HCT116 (cell line): Measurements from ENCODE around the gene WDR37. TPM values are rescaled to one million over a fixed set of nuclear protein-coding genes. Genes with fewer than 3 reads are reported as not detected.

ENCODE experiments used
- ATAC-seq: fragments of 200-7000 bp; cut with Tn5 transposase; 2 replicates; pipeline ENCODE4 v1.9.1; 2020; ENCODE audit warnings: mild to moderate bottlenecking, moderate library complexity
- BruUV-seq: library from RNA; stranded (reverse); fragments of 400-500 nt; replicated peaks from 2 replicates; lab custom pipeline; 2021; lab: Mats Ljungman, UMichigan
- CTCF ChIA-PET: fragments of 300-600 bp; sonication (Branson Sonifier 250); formaldehyde crosslinking; loops from one replicate; lab custom pipeline; 2021; ENCODE audit warnings: antibody characterized with exemption; lab: Charles Lee
- POLR2A ChIA-PET: fragments of 300-600, 350-600 bp; sonication (Branson Sonifier 250); formaldehyde crosslinking; loops from one replicate; lab custom pipeline; 2021; ENCODE audit warnings: antibody characterized with exemption; lab: Charles Lee
- RAD21 ChIA-PET, 2 experiments: fragments of 300-600 bp; sonication (Branson Sonifier 250); formaldehyde crosslinking; loops; one replicate each; lab custom pipeline; 2023; ENCODE audit warnings: low total read pairs in 2 of 2; ENCODE audit not compliant: uncharacterized antibody in 2 of 2, unreplicated experiment in 2 of 2, low non-redundant PET in 1 of 2; lab: Charles Lee
- DNase-seq: peaks from one replicate; pipeline ENCODE4 v3.0.0-alpha.2; 2010; ENCODE audit warnings: low read depth, low spot score
- H2AFZ ChIP-seq: fragments of 200-600 bp; shearing (Covaris generic), sonication (generic); 2 replicates; pipeline ENCODE4 v1.6.1; 2017; ENCODE audit warnings: low read depth, mixed run types, mixed read lengths, antibody characterized with exemption, low read length; ENCODE audit not compliant: poor library complexity, severe bottlenecking
- H3K27ac ChIP-seq: 2 replicates; pipeline ENCODE4 v1.5.1; 2012; ENCODE audit warnings: low read depth, low read length
- H3K27me3 ChIP-seq: fragments of 200-600 bp; sonication (generic); 2 replicates; pipeline ENCODE4 v1.6.1; 2016; ENCODE audit warnings: mixed run types, low read length, mixed read lengths; ENCODE audit not compliant: insufficient read depth
- H3K36me3 ChIP-seq, 2 experiments: fragments of 200-500 bp in 1 of 2; fragments of 200-600 bp in 1 of 2; sonication (Bioruptor generic) in 1 of 2; sonication (generic) in 1 of 2; 2 replicates each; pipeline versions ENCODE4 v1.5.1 to v1.6.1; 2014 to 2016; ENCODE audit warnings: low read length in 2 of 2, inconsistent platforms in 1 of 2, mixed read lengths in 1 of 2, mixed run types in 1 of 2; ENCODE audit not compliant: insufficient read depth in 2 of 2, control insufficient read depth in 1 of 2
- H3K4me1 ChIP-seq, 2 experiments: fragments of 200-600 bp in 1 of 2; sonication (generic) in 1 of 2; 2 replicates each; pipeline versions ENCODE4 v1.5.1 to v1.6.1; 2012 to 2017; ENCODE audit warnings: low read length in 2 of 2, inconsistent platforms in 1 of 2, mild to moderate bottlenecking in 1 of 2, mixed read lengths in 1 of 2, mixed run types in 1 of 2, moderate library complexity in 1 of 2; ENCODE audit not compliant: insufficient read depth in 2 of 2, control insufficient read depth in 1 of 2
- H3K4me2 ChIP-seq: fragments of 200-600 bp; sonication (generic); 2 replicates; pipeline ENCODE4 v1.6.1; 2017; ENCODE audit warnings: mixed run types, low read length, mixed read lengths
- H3K4me3 ChIP-seq, 2 experiments: fragments of 200-600 bp in 1 of 2; sonication (generic) in 1 of 2; replicated peaks in 1 of 2; 2 replicates each; pipeline ENCODE4 v1.5.1; 2011 to 2016; ENCODE audit warnings: low read length in 2 of 2, control low read depth in 1 of 2, low read depth in 1 of 2, mild to moderate bottlenecking in 1 of 2, mixed read lengths in 1 of 2, mixed run types in 1 of 2
- H3K79me2 ChIP-seq: fragments of 200-600 bp; sonication (generic); 2 replicates; pipeline ENCODE4 v1.6.1; 2017; ENCODE audit warnings: mild to moderate bottlenecking, mixed run types, low read length, moderate library complexity, mixed read lengths; ENCODE audit not compliant: insufficient read depth
- H3K9ac ChIP-seq: fragments of 200-600 bp; sonication (generic); 2 replicates; pipeline ENCODE4 v1.6.1; 2016; ENCODE audit warnings: low read length, mixed read lengths
- H3K9me2 ChIP-seq: fragments of 200-600 bp; sonication (generic), shearing (Covaris generic); 2 replicates; pipeline ENCODE4 v1.6.1; 2017; ENCODE audit warnings: mixed run types, mild to moderate bottlenecking, moderate library complexity; ENCODE audit not compliant: insufficient read depth
- H3K9me3 ChIP-seq, 2 experiments: fragments of 200-500 bp in 1 of 2; fragments of 200-600 bp in 1 of 2; sonication (Bioruptor generic) in 1 of 2; sonication (generic) in 1 of 2; 2 replicates each; pipeline ENCODE4 v1.6.1; 2014 to 2017; ENCODE audit warnings: low read length in 2 of 2, mixed read lengths in 2 of 2, inconsistent platforms in 1 of 2, low read depth in 1 of 2, mild to moderate bottlenecking in 1 of 2, mixed run types in 1 of 2, moderate library complexity in 1 of 2; ENCODE audit not compliant: control insufficient read depth in 1 of 2, insufficient read depth in 1 of 2
- H4K20me1 ChIP-seq: fragments of 200-600 bp; sonication (generic), shearing (Covaris generic); 2 replicates; pipeline ENCODE4 v1.6.1; 2017; ENCODE audit warnings: mixed run types, mild to moderate bottlenecking, moderate library complexity; ENCODE audit not compliant: insufficient read depth
- CBX3 ChIP-seq: IDR thresholded peaks from 2 replicates; pipeline ENCODE4 v1.6.1; 2012; ENCODE audit warnings: low read depth
- CEBPB ChIP-seq: IDR thresholded peaks from 2 replicates; pipeline ENCODE4 v1.6.1; 2012; ENCODE audit warnings: low read depth
- EGR1 ChIP-seq: IDR thresholded peaks from 2 replicates; pipeline ENCODE4 v1.6.1; 2012; ENCODE audit warnings: low read depth
- EZH2 ChIP-seq: fragments of 200-600 bp; sonication (generic); IDR thresholded peaks from 2 replicates; pipeline ENCODE4 v1.6.1; 2017; ENCODE audit warnings: antibody characterized with exemption, mixed run types
- EZH2phosphoT487 ChIP-seq: fragments of 200-600 bp; IDR thresholded peaks from 2 replicates; pipeline ENCODE4 v1.6.1; 2018; ENCODE audit warnings: antibody characterized with exemption, borderline replicate concordance
- FOSL1 ChIP-seq: IDR thresholded peaks from 2 replicates; pipeline ENCODE4 v1.6.1; 2012; ENCODE audit warnings: low read depth
- MAX ChIP-seq: IDR thresholded peaks from 2 replicates; pipeline ENCODE4 v1.6.1; 2012
- POLR2AphosphoS5 ChIP-seq: IDR thresholded peaks from 2 replicates; pipeline ENCODE4 v1.6.1; 2011; ENCODE audit warnings: mild to moderate bottlenecking, low read depth, low read length, moderate library complexity
- RAD21 ChIP-seq: IDR thresholded peaks from 2 replicates; pipeline ENCODE4 v1.6.1; 2012; ENCODE audit warnings: low read depth, mild to moderate bottlenecking
- REST ChIP-seq: IDR thresholded peaks from 2 replicates; pipeline ENCODE4 v1.6.1; 2012; ENCODE audit warnings: low read depth
- SP1 ChIP-seq: IDR thresholded peaks from 2 replicates; pipeline ENCODE4 v1.6.1; 2012; ENCODE audit warnings: low read depth
- SRF ChIP-seq: IDR thresholded peaks from 2 replicates; pipeline ENCODE4 v1.6.1; 2012; ENCODE audit warnings: low read depth
- TCF7L2 ChIP-seq: IDR thresholded peaks from 2 replicates; pipeline ENCODE4 v1.7.0; 2011; ENCODE audit warnings: borderline replicate concordance, inconsistent platforms; ENCODE audit not compliant: insufficient read depth, insufficient read length; ENCODE audit errors: extremely low read depth
- ZBTB33 ChIP-seq: IDR thresholded peaks from 2 replicates; pipeline ENCODE4 v1.6.1; 2011; ENCODE audit warnings: mild to moderate bottlenecking, low read length, moderate library complexity; ENCODE audit not compliant: insufficient replicate concordance; ENCODE audit errors: extremely low read depth
- ZFX ChIP-seq: fragments of 450-650 bp; IDR thresholded peaks from 2 replicates; pipeline ENCODE4 v1.6.1; 2017
- ZNF274 ChIP-seq: fragments of 200-500 bp; sonication (Bioruptor generic); IDR thresholded peaks from 2 replicates; pipeline ENCODE4 v1.6.1; 2014; ENCODE audit warnings: mild to moderate bottlenecking, low read depth, low read length, inconsistent platforms
- intact Hi-C: fragments of 100-400 bp; cut with micrococcal nuclease; formaldehyde crosslinking; loops from 2 replicates; pipeline ENCODE4 v1.10.0; 2022
- total RNA-seq: library from RNA; stranded (reverse); gene quantifications from one replicate; pipeline ENCODE4 v1.2.1, GENCODE V29; 2021; ENCODE audit not compliant: unreplicated experiment

The WDR37 gene
- total RNA-seq, 1 experiment from 2014 or later = 9.1 TPM

- H3K4me2 ChIP-seq = peak overlapping the region; percentile 82
- ChIA-PET CTCF (no interaction called here), POLR2A (no interaction called here), RAD21 (no interaction called here)
- no peaks in the 10 kb centered on the region for H3K9me2 ChIP-seq
- peaks cover 86% of the 10 kb centered on the region for H3K79me2 ChIP-seq
- H3K9me3 ChIP-seq = no peaks in the 10 kb centered on the region
- H3K4me1 ChIP-seq = peaks cover 12 to 16% of the 10 kb centered on the region in 2 experiments; a peak in 3 of 4 replicates
- no peaks in the 10 kb centered on the region for H4K20me1 ChIP-seq
- no peak overlapping the region for H2AFZ ChIP-seq
- no TSS peak for BruUV-seq
- no peak for ATAC-seq
- H3K27ac ChIP-seq = no peak overlapping the region
- H3K9ac ChIP-seq = peak overlapping the region; percentile 94; the same call in 1 of the 2 replicates
- DNase-seq = no peak
- TF ChIP-seq FOSL1 (no peak), ZNF274 (no peak), EZH2phosphoT487 (no peak), ZFX (no peak), POLR2AphosphoS5 (no peak), EZH2 (no peak), CBX3 (no peak), EGR1 (no peak), SP1 (no peak), RAD21 (no peak), ZBTB33 (no peak), REST (no peak), CEBPB (no peak), MAX (no peak), SRF (no peak), TCF7L2 (no peak)
- H3K36me3 ChIP-seq = no peaks in the 10 kb centered on the region; a peak in 1 of 4 replicates
- intact Hi-C loops = loop anchor here (10.0 kb wide), 1 partner anchor 123 kb away; the partner anchor contains the start of gene LARP4B
- H3K4me3 ChIP-seq = peak overlapping the region in 1 of 2 experiments; percentile 91; a peak in 1 of 4 replicates
- H3K27me3 ChIP-seq = no peaks in the 10 kb centered on the region
Observed at GRCh38 chr10:1058017-1058416, 1.8 kb downstream of the WDR37 start.
